GM21619 (cell line): Measurements from ENCODE around the gene EML5.
A peak's percentile ranks its signal among the peaks of the same experiment; 100 is the strongest.

Experiments
- ATAC-seq: cut with Tn5 transposase; IDR thresholded peaks from one replicate; pipeline ENCODE4 v1.9.1; 2021; ENCODE audit not compliant: unreplicated experiment

EML5 gene

GRCh38 chr14:88727057-88727456 lies 65.7 kb downstream of the EML5 start:
- no peak for ATAC-seq

GRCh38 chr14:88710709-88711108 lies 82.0 kb downstream of the EML5 start:
- no peak for ATAC-seq

GRCh38 chr14:88707088-88707487 lies 85.7 kb downstream of the EML5 start:
- ATAC-seq: no peak

DNA sequence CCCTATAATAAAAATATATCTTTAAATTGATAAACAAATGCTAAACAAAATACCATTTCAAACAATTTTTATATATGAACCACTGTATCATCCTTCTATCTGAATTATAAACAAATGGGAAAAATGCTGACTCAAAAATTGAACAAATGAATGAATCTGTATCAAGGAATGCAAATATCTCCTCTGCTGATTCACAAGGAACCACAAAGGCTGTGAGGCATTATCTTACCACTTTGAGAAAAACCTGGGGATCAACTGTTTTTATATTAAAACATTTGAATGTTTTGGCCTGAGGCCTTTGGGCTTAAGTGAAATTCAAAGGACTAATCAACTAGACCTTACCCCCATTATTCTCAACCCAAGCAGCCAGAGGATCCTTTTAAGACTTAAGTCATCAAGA lies 86.3 kb downstream of the EML5 start:
- ATAC-seq: no peak

DNA sequence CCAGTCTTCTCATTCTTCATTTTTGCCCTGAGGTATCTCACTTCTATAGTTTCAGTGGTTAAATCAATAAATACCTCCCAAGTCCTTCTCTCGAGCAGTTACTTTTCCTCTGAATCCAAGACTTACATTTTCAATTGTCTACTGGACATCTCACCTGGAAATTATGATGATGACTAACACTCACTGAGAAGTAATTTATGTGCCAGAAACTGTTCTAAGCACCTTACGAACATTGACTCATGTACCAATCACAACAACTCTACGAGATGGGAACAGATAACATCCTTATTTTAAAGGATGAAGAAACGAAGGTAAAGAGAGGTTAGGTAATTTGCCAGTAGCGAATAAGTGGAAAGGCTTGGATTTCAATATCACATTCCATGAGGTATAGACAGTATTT lies 94.1 kb downstream of the EML5 start:
- ATAC-seq: no peak

DNA sequence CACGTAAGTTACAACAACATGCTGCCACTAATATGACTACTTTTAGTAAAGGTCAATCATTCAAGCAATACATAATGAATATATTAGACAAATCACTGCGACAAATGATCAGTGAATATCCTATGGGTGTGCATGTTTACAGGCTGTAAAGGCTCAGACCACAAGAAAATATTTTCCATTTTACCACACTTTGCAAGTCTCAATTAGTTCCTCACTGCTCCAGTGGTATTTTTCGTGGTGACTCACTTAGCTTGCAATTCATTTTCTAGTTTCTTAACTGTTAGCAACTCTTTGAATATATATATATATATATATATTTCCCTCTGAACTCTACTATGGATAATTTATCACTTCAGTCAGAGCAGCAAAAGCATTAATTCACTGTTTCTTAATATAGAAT lies 96.9 kb downstream of the EML5 start:
- ATAC-seq: no peak

GRCh38 chr14:88688386-88688785 lies 104.4 kb downstream of the EML5 start:
- ATAC-seq: no peak

DNA sequence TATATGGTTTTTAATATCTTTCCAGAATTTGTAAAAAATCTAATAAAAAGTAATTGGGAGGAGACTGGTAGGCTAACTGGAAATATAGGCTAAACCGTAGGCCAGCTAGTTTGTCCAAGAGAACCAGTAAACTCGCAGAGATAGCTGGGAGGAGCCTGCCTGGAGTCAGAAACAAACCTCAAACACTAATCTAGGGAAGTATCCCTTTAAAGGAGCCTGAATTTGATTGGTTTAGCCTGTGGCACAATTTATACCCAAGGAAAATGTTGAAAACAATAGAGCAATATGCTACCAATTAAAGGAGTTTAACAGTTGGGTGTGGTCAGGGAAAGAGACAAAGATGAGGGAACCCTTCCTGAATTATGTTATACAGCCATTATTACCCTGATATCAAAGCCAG lies 109.6 kb downstream of the EML5 start:
- no peak for ATAC-seq

DNA sequence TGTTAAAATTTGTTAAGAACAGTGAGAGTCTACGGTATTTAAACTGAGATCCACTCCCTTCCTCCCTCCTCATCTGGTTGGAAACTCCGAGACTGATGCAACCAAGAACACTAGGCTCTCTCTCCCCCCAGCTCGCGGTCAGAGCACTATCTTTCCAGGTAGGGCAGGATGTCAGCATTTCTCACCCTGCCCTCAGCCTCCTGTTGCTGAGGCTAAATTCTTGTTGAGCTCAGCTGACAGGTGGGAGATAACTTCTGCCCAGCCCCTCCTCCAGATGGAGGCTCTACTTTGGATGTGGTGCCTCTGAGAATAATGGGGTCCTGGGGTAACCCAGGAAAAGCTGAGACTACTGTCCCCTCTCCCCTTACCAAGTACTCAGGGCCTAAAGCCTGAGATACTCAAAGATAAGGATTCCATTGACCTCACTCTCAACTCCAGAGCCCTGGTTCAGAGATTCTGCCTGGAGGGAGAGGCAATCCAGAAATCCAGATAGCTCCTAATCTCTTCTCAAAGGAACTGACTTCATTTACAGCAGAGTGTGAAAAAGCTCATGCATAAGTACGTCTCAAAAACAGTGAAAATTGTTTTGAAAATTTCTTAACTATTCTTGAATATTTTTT lies 110.1 kb downstream of the EML5 start:
- no peak for ATAC-seq

DNA sequence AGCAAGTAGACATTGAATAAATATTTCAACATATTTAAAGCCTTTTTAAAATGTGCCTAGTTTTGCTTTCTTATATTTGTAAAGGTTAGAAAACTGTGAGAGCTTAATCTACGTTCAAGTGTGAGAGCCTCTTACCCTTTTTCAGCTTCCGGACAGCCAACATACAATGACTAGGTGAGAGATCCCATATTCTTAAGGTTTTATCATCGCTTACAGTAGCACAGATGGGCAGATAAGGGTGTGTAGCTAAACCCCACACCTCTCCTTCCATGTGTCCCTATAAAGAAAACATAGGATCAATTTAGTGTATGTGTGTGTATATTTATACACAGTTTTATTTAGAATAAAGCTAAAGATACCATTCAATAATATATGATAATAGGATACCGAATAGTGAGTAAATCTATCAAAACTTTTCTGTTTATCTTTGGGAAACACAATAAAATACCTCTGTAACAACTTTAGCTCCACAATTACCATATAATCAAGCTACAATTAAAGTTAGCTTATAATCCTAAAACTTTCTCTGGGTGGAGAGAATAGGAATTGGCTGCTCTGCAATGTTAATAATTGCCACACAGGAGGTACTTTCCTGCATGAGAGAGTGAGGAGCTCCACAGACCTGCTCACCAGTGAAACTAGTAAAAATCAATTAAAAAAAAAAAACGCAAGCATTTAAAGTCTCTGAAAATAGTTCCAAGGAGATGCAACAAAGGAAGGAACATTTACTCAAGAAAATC lies 110.8 kb downstream of the EML5 start:
- no peak for ATAC-seq

DNA sequence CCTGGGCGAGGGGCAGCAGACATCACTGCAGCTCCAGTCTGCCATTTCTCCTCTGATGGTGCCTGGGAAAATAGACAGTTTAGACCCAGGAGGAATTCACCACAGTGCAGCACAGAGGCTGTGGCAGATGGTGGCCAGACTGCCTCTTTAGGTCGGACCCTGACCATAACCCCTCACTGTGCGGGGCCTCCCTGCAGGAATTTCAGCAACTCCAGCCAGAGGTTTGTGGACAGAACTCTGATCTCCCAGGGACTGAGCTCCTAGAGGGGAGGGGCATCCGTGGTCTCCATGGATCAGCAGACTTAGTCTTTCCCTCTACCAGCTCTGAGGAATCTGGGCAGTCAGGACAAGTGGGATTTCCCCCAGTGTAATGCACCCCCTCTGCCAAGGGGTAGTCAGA lies 123.4 kb downstream of the EML5 start:
- no peak for ATAC-seq

DNA sequence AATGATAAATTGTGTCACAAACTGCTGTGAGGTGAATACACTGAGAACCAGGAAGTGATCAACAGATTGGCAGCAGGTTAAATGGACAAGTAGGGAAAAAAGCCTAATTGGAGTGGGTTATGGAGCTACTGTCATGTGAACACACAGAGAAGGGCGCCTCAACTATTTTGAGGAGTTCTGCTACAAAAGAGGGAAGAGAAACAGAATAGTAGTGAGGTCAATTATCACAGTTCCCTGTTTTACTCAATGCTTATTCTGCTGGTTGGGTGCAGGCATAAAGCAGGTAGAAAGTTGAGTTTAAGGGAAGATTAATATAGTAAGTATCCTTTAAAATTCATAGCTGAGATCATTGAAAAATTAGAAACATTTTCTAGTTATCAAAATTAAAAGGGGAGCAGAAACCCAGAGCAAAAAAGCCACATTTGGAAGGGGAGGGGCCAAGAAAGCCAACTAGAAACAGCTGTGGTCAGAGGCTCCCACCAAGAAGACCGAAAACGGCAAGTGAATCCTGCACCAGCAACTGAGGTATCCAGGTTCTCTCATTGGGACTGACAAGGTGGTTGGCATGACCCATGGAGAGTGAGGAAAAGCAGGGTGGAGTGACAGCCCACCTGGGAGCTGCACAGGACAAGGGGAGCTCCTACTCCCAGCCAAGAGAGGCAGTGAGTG lies 124.2 kb downstream of the EML5 start:
- ATAC-seq: peak; percentile 65

DNA sequence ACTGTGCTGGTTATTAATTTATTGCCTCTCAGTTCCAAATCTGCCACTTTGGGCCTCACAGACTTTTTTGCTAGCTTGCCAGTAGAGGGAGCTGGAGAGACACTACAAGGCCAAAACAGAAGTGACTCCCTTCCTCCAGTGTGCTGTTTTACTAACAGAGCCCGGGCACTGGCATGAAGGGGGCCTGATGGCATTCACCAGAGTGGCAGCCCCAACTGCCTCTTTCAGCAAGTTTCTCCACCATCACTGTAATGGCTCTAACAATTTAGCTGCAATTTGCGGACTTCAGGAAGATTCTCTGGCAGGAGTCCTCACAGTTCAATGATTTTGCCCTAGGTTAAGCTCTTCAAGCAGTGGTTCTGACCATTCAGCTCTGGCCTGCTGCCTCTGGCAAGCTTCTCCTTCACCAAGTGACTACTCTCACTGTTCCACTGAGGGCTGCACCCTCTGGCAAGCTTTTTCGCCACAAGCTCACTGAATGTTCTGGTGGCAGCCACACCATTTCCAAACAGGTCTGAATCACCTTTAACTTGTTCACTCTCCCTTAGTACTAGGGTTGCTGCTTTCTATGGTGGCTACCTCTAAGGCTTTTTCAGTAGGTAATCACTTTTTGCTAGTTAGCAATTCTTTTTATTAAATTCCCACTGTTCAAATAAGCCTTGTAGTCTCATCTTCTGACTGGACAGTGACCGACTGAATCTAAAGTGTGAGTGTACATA lies 125.0 kb downstream of the EML5 start:
- peak; percentile 79 for ATAC-seq

- ATAC-seq: no peak
These were observed 132.7 kb downstream of the EML5 start for GRCh38 chr14:88660056-88660455.

- ATAC-seq: no peak
These were observed 153.5 kb downstream of the EML5 start for GRCh38 chr14:88639221-88639620.

GRCh38 chr14:88632512-88632911 lies 160.2 kb downstream of the EML5 start:
- no peak for ATAC-seq

DNA sequence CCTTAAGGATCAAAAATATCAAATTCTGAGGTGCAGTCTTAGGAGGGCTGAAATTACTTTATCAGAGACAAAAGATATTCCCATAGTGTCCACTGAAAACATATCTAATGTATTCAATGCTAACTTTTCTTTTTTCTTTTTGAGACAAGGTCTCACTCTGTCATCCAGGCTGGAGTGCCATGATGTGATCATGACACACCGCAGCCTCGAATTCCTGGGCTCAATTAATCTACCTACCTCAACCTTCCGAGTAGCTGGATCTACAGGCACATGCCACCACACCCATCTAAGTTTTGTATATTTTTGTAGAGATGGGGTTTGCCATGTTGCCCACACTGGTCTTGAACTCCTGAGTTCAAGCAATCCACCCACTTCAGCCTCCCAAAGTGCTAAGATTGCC lies 161.7 kb downstream of the EML5 start:
- ATAC-seq: no peak

- no peak for ATAC-seq
These were observed 162.2 kb downstream of the EML5 start for GRCh38 chr14:88630565-88630964.

DNA sequence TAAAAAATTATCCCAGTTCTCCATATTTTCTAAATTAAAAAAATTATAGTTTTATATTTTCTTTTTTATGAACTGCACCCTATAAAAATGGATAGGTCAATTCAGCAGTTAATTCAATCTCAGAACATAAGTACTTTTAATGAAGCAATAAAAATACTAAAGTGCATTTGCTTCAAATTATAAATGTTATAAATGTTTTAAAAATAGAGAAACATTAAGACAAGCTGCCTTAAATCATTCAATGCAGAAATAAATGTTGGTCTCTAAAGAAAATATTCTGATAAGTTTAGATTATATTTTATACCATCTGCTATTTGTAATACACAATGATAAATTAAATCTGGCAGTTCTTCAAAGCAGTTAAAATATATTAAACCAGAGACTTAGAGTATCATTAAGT lies 164.3 kb downstream of the EML5 start:
- no peak for ATAC-seq

GRCh38 chr14:88628033-88628432 lies 164.7 kb downstream of the EML5 start:
- ATAC-seq: no peak

GRCh38 chr14:88625671-88626070 lies 167.1 kb downstream of the EML5 start:
- no peak for ATAC-seq

DNA sequence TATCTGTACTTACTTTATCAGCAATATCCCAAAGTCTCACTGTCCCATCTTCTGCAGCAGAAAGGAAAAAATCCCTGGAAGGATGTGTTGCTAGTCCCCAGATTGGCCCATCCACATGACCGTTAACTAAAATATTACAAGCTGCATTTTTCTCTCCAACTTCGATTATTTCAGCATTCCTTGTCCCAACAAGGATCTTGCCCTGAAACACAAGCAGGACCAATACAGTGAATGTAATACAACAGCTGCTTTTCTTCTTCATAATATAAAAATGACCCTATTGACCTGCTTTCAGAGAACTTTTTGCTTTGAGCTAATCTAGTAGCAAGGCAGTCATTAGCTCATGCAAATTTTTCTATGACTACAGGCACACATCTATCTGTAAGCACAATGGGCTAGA lies 171.7 kb downstream of the EML5 start:
- no peak for ATAC-seq
